ENCODE data around the gene CHP2.

Gene CHP2

GRCh38 chr16:23754594-23755483 is at the start of gene CHP2:
TSS of gene CHP2 (plus strand) at chr16:23755026. CDS start at chr16:23755050, 24 bp downstream.
- FAIRE-seq = no peak
- DNase-seq (ENCODE audit: insufficient read length, low spot score) = no peak
- no peak for TF ChIP-seq CTCF (IDR thresholded peaks at IDR 0.05; ENCODE audit: insufficient read depth, missing control alignments)

- FAIRE-seq (no peak), DNase-seq (ENCODE audit: insufficient read length, low spot score) (no peak)
- TF ChIP-seq CTCF (IDR thresholded peaks at IDR 0.05; ENCODE audit: insufficient read depth, missing control alignments) = no peak
These were observed 49.3 kb upstream of the CHP2 start for GRCh38 chr16:23705517-23705902.

GRCh38 chr16:23706439-23706838 is 48.4 kb upstream of the CHP2 start:
- TF ChIP-seq CTCF (IDR thresholded peaks at IDR 0.05; ENCODE audit: insufficient read depth, missing control alignments) = no peak

GRCh38 chr16:23709536-23709935 is 45.3 kb upstream of the CHP2 start:
- FAIRE-seq (no peak), DNase-seq (ENCODE audit: insufficient read length, low spot score) (no peak)
- TF ChIP-seq CTCF (IDR thresholded peaks at IDR 0.05; ENCODE audit: insufficient read depth, missing control alignments) = no peak

More at GRCh38 chr16:23706439-23706838, 48.4 kb upstream of the CHP2 start:
- FAIRE-seq (no peak), DNase-seq (ENCODE audit: insufficient read length, low spot score) (no peak)

- FAIRE-seq (no peak), DNase-seq (ENCODE audit: insufficient read length, low spot score) (no peak)
These were observed 44.8 kb upstream of the CHP2 start for GRCh38 chr16:23710008-23710407.

DNA sequence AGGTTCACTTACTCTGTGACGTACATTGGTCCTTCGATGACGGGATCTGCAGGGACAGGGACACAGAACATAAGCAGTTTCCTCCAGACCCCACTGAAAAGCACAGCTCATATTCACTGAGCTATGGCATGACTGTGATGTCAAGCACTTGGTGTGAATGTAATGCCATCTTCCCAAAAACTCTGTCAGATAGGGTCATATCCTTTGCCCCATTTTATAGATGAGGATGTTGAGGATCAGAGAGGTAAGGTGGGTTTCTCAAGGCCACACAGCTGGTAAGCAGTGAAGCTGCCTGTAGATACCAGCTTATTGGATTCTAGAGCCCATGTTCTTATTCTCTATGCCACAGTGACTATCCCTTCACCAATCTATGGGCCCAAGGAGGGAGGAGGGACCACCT is 44.3 kb upstream of the CHP2 start:
- no peak for DNase-seq (ENCODE audit: insufficient read length, low spot score)
- no peak for FAIRE-seq
- no peak for TF ChIP-seq CTCF (IDR thresholded peaks at IDR 0.05; ENCODE audit: insufficient read depth, missing control alignments)

More at GRCh38 chr16:23710008-23710407, 44.8 kb upstream of the CHP2 start:
- no peak for TF ChIP-seq CTCF (IDR thresholded peaks at IDR 0.05; ENCODE audit: insufficient read depth, missing control alignments)

GRCh38 chr16:23711785-23712184 is 43.0 kb upstream of the CHP2 start:
- no peak for FAIRE-seq
- TF ChIP-seq CTCF (IDR thresholded peaks at IDR 0.05; ENCODE audit: insufficient read depth, missing control alignments) = no peak
- no peak for DNase-seq (ENCODE audit: insufficient read length, low spot score)

Data from D721Med (cell line).